ENCODE results near the gene GMDS.

GMDS gene

GRCh38 chr6:1624058-1624850 is 621.2 kb downstream of the GMDS start:
- TF ChIP-seq, protein P1, sequence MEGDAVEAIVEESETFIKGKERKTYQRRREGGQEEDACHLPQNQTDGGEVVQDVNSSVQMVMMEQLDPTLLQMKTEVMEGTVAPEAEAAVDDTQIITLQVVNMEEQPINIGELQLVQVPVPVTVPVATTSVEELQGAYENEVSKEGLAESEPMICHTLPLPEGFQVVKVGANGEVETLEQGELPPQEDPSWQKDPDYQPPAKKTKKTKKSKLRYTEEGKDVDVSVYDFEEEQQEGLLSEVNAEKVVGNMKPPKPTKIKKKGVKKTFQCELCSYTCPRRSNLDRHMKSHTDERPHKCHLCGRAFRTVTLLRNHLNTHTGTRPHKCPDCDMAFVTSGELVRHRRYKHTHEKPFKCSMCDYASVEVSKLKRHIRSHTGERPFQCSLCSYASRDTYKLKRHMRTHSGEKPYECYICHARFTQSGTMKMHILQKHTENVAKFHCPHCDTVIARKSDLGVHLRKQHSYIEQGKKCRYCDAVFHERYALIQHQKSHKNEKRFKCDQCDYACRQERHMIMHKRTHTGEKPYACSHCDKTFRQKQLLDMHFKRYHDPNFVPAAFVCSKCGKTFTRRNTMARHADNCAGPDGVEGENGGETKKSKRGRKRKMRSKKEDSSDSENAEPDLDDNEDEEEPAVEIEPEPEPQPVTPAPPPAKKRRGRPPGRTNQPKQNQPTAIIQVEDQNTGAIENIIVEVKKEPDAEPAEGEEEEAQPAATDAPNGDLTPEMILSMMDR (IDR thresholded peaks at IDR 0.05; ENCODE audit: insufficient read depth, low read depth, low read length, missing control alignments): no peak
- peak overlapping the region; percentile 65 for H3K4me3 ChIP-seq (ENCODE audit: low read depth, low read length)
- DNase-seq (ENCODE audit: low read depth): peak; percentile 59

GRCh38 chr6:1623769-1624057 is 621.7 kb downstream of the GMDS start:
- TF ChIP-seq, protein P1 (IDR thresholded peaks at IDR 0.05; ENCODE audit: insufficient read depth, low read depth, low read length, missing control alignments): no peak
- no peak for DNase-seq (ENCODE audit: low read depth)
- no peak overlapping the region for H3K4me3 ChIP-seq (ENCODE audit: low read depth, low read length)

DNA sequence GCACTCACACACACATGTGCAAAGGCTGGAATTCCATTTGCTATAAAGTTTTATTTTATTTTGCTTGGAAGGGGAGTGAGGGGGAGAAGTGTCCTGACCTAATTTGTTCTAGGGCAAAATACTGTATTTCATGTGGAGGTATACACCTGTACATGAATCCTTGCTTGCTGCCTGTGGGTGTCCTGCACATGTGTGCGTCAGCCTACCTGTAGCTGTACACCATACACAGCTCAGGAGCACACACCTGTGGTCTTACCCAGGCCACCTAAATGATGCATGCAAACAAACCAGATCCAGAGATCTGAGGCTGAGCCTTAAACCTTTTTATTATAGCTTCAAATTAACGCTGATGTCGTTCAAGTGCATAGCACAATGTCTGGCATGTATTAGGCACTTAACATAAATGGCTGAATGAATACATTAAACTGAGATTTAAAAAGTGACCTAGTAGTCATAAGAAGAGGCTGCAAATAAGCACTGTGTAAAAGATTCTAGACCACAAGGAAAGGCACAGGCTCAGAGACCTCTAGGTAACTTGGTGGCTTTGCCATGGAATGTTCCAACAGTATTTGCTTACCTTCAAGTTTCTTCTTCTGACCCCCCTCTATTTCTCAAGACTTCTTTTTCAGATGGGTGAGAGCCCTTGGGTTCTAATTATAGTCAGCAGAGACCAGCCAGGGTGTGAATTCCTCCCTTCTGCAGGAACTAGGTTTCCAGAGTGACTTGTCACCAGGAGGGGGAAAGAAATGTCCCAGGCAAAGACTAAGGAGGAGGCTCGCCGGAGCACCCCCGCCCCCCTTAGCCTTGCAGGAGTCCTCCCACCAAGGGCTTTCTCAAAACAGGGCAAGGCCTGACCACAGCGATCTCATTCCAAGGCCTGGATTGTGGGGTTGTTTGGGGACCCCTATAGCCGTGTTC is 622.3 kb downstream of the GMDS start:
- TF ChIP-seq, protein P1 (IDR thresholded peaks at IDR 0.05; ENCODE audit: insufficient read depth, low read depth, low read length, missing control alignments): no peak
- DNase-seq (ENCODE audit: low read depth): no peak
- no peak overlapping the region for H3K4me3 ChIP-seq (ENCODE audit: low read depth, low read length)

- TF ChIP-seq, protein P1 (IDR thresholded peaks at IDR 0.05; ENCODE audit: insufficient read depth, low read depth, low read length, missing control alignments): no peak
- H3K4me3 ChIP-seq (ENCODE audit: low read depth, low read length): no peak overlapping the region
- DNase-seq (ENCODE audit: low read depth): no peak
Observed at GRCh38 chr6:1622220-1622850, 623.1 kb downstream of the GMDS start.

GRCh38 chr6:1621070-1621701 is 624.2 kb downstream of the GMDS start:
- DNase-seq (ENCODE audit: low read depth): no peak
- TF ChIP-seq, protein P1 (IDR thresholded peaks at IDR 0.05; ENCODE audit: insufficient read depth, low read depth, low read length, missing control alignments): no peak
- H3K4me3 ChIP-seq (ENCODE audit: low read depth, low read length): no peak overlapping the region

GRCh38 chr6:1620504-1621069 is 624.8 kb downstream of the GMDS start:
- TF ChIP-seq, protein P1 (IDR thresholded peaks at IDR 0.05; ENCODE audit: insufficient read depth, low read depth, low read length, missing control alignments): no peak
- no peak for DNase-seq (ENCODE audit: low read depth)
- H3K4me3 ChIP-seq (ENCODE audit: low read depth, low read length): no peak overlapping the region
